ENCODE data around the gene MYO3A. TPM values are rescaled to one million over a fixed set of nuclear protein-coding genes. Genes with fewer than 3 reads are reported as not detected.

The MYO3A gene
- total and polyA plus RNA-seq, 2 of the 4 experiments (the other 2 are of a cell fraction), result not detected

DNA sequence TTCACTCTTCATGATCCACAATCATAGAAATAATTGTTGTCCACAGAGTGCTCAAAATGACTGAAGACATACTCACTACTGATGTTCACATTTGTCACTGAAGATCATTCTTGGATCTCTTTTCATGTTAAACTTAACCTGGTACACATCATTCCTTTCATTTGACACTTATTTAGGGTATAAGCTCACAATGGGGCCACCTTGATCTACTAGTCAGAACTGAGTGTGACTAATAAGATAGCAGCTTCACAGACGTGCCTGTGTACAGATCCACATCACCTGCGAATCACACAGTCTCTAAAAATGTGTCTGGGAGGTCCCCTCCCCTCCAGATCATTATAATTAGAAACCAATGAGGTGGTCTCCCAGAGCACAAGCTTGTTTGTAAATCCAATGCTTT is 304.3 kb downstream of the MYO3A start:
- TF ChIP-seq POLR2A (IDR thresholded peaks at IDR 0.05; ENCODE audit: low read depth, low read length) (no peak), RAD21 (IDR thresholded peaks at IDR 0.05; ENCODE audit: low read length) (no peak), SMC3 (IDR thresholded peaks at IDR 0.05; ENCODE audit: low read depth, low read length) (no peak), RFX5 (IDR thresholded peaks at IDR 0.05; ENCODE audit: low read depth, low read length) (no peak), FOS (IDR thresholded peaks at IDR 0.05; ENCODE audit: low read depth, low read length) (no peak), MAZ (IDR thresholded peaks at IDR 0.05; ENCODE audit: borderline replicate concordance, low read depth, low read length) (no peak), MAFK (IDR thresholded peaks at IDR 0.05; ENCODE audit: low read depth, low read length) (no peak), RCOR1 (IDR thresholded peaks at IDR 0.05; ENCODE audit: insufficient replicate concordance, low read length) (no peak), MXI1 (IDR thresholded peaks at IDR 0.05; ENCODE audit: borderline replicate concordance, low read depth, low read length) (no peak), BHLHE40 (IDR thresholded peaks at IDR 0.05; ENCODE audit: low read depth, low read length) (no peak), CEBPB (IDR thresholded peaks at IDR 0.05; ENCODE audit: low read depth, low read length) (no peak), CHD1 (IDR thresholded peaks at IDR 0.05; ENCODE audit: low read depth, low read length) (no peak), NFE2L2 (IDR thresholded peaks at IDR 0.05; ENCODE audit: low read depth, low read length) (no peak)
- TF ChIP-seq, protein P1, sequence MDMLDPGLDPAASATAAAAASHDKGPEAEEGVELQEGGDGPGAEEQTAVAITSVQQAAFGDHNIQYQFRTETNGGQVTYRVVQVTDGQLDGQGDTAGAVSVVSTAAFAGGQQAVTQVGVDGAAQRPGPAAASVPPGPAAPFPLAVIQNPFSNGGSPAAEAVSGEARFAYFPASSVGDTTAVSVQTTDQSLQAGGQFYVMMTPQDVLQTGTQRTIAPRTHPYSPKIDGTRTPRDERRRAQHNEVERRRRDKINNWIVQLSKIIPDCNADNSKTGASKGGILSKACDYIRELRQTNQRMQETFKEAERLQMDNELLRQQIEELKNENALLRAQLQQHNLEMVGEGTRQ (IDR thresholded peaks at IDR 0.05; ENCODE audit: low read depth, low read length), result no peak
- TF ChIP-seq, protein P2, sequence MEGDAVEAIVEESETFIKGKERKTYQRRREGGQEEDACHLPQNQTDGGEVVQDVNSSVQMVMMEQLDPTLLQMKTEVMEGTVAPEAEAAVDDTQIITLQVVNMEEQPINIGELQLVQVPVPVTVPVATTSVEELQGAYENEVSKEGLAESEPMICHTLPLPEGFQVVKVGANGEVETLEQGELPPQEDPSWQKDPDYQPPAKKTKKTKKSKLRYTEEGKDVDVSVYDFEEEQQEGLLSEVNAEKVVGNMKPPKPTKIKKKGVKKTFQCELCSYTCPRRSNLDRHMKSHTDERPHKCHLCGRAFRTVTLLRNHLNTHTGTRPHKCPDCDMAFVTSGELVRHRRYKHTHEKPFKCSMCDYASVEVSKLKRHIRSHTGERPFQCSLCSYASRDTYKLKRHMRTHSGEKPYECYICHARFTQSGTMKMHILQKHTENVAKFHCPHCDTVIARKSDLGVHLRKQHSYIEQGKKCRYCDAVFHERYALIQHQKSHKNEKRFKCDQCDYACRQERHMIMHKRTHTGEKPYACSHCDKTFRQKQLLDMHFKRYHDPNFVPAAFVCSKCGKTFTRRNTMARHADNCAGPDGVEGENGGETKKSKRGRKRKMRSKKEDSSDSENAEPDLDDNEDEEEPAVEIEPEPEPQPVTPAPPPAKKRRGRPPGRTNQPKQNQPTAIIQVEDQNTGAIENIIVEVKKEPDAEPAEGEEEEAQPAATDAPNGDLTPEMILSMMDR (conservative IDR thresholded peaks at IDR 0.05; ENCODE audit: low read depth, low read length), result no peak
- TF ChIP-seq, protein P3, sequence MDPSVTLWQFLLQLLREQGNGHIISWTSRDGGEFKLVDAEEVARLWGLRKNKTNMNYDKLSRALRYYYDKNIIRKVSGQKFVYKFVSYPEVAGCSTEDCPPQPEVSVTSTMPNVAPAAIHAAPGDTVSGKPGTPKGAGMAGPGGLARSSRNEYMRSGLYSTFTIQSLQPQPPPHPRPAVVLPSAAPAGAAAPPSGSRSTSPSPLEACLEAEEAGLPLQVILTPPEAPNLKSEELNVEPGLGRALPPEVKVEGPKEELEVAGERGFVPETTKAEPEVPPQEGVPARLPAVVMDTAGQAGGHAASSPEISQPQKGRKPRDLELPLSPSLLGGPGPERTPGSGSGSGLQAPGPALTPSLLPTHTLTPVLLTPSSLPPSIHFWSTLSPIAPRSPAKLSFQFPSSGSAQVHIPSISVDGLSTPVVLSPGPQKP (IDR thresholded peaks at IDR 0.05; ENCODE audit: borderline replicate concordance, low read depth, low read length), result no peak

More for the DNA sequence above, 304.3 kb downstream of the MYO3A start:
- Histone ChIP-seq H3K9me1 (ENCODE audit: insufficient read depth, low read length) (no peaks in the 10 kb centered on the region), H2AFZ (replicated peaks; ENCODE audit: low read length, poor library complexity) (no peak overlapping the region), H3K23ac (ENCODE audit: low read depth, low read length) (no peak overlapping the region), H3K4me1 (ENCODE audit: control insufficient read depth, insufficient read depth, low read length) (no peaks in the 10 kb centered on the region), H3K9me3 (ENCODE audit: control insufficient read depth, insufficient read depth, low read length) (peaks cover 18% of the 10 kb centered on the region), H3K27ac (ENCODE audit: insufficient read depth, low read length) (no peak overlapping the region), H4K5ac (ENCODE audit: low read depth, low read length) (no peak overlapping the region), H2BK20ac (ENCODE audit: low read depth, low read length) (no peak overlapping the region), H2BK120ac (ENCODE audit: low read depth, low read length) (no peak overlapping the region), H3K9ac (ENCODE audit: low read depth, low read length) (no peak overlapping the region), H4K20me1 (ENCODE audit: insufficient read depth, low read length) (no peaks in the 10 kb centered on the region), H2AK5ac (ENCODE audit: low read depth, low read length) (no peak overlapping the region), H2AK9ac (replicated peaks; ENCODE audit: low read depth, low read length, poor library complexity) (no peak overlapping the region), H3K27me3 (ENCODE audit: control insufficient read depth, insufficient read depth, low read length) (no peaks in the 10 kb centered on the region), H2BK5ac (ENCODE audit: low read depth, low read length, poor library complexity, severe bottlenecking) (no peak overlapping the region), H3K4me3 (ENCODE audit: insufficient read depth, low read depth, low read length) (no peak overlapping the region), H3K36me3 (ENCODE audit: control insufficient read depth, insufficient read depth, low read length) (no peaks in the 10 kb centered on the region), H4K91ac (ENCODE audit: insufficient read depth, low read depth, low read length) (no peak overlapping the region), H3K56ac (ENCODE audit: extremely low read depth, insufficient read depth, low read length) (no peak overlapping the region), H2BK15ac (ENCODE audit: low read depth, low read length) (no peak overlapping the region), H3K4me2 (ENCODE audit: low read depth, low read length) (no peak overlapping the region), H3K79me1 (ENCODE audit: low read depth in 1 of 2, low read length in 2 of 2) (no peaks in the 10 kb centered on the region), H3K18ac (ENCODE audit: low read depth, low read length) (no peak overlapping the region), H3K4ac (ENCODE audit: low read depth, low read length) (no peak overlapping the region), H4K8ac (ENCODE audit: low read depth in 2 of 2, low read length in 2 of 2) (no peak overlapping the region), H3K14ac (replicated peaks; ENCODE audit: low read depth, low read length) (no peak overlapping the region)
- no TSS peak for BruUV-seq (replicated peaks)
- no peak for DNase-seq
- in situ Hi-C loops (cut with MboI; ENCODE audit: low sequenced_read_pairs), result no loop called here
- dilution Hi-C loops (cut with HindIII; ENCODE audit: low sequenced_read_pairs, unreplicated experiment), result no loop called here
- CTCF ChIA-PET, result no interaction called here
- POLR2A ChIA-PET (ENCODE audit: unreplicated experiment), result no interaction called here
- WGBS, 2 experiments (ENCODE audit: extremely low coverage in 2 of 2, insufficient read length in 1 of 2), result no CpG with 5 or more reads among the region's 2 CpGs
- intact Hi-C loops (cut with micrococcal nuclease), result no loop called here
- no peak for ATAC-seq (ENCODE audit: low read depth)
